HFF-Myc (cell line): Measurements from ENCODE around the gene MEGF9.
"Not testable (repeated sequence)": the region's sequence is repeated elsewhere in the genome, so short reads cannot be mapped to it uniquely, and the experiment has no call there.

Experiments
- DNase-seq: peaks from one replicate; pipeline ENCODE4 v3.0.0-alpha.2; 2011; ENCODE audit warnings: low read depth; ENCODE audit errors: extremely low read depth
- H3K4me3 ChIP-seq: replicated peaks from 2 replicates; pipeline ENCODE4 v1.5.1; 2011; ENCODE audit warnings: low read depth, mild to moderate bottlenecking, control low read depth, low read length
- TF ChIP-seq, protein P1 (sequence below): IDR thresholded peaks from 2 replicates; pipeline ENCODE4 v1.5.1; 2012; ENCODE audit warnings: mild to moderate bottlenecking, low read depth, low read length, control low read depth; ENCODE audit errors: missing control alignments

Gene MEGF9

DNA sequence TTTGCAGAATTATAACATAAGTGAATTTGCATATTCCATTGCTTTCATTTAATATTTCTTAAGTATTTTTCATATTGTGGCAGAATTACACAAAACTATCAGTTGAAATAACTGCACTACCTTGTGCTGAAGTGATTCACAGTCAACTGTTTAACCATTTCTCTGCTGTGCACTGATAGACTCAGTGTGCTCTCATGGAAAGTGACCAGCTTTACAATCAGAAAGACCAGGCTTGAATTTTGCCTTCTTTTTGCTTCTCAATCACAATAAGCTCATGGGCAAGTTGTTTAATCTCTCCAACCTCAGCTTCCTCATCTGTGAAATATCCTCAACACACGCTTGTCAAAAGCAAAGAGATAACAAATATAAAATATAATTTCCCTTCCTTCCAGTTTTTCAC, 152.6 kb downstream of the MEGF9 start:
- H3K4me3 ChIP-seq: no peak overlapping the region
- no peak for DNase-seq
- TF ChIP-seq, protein P1, sequence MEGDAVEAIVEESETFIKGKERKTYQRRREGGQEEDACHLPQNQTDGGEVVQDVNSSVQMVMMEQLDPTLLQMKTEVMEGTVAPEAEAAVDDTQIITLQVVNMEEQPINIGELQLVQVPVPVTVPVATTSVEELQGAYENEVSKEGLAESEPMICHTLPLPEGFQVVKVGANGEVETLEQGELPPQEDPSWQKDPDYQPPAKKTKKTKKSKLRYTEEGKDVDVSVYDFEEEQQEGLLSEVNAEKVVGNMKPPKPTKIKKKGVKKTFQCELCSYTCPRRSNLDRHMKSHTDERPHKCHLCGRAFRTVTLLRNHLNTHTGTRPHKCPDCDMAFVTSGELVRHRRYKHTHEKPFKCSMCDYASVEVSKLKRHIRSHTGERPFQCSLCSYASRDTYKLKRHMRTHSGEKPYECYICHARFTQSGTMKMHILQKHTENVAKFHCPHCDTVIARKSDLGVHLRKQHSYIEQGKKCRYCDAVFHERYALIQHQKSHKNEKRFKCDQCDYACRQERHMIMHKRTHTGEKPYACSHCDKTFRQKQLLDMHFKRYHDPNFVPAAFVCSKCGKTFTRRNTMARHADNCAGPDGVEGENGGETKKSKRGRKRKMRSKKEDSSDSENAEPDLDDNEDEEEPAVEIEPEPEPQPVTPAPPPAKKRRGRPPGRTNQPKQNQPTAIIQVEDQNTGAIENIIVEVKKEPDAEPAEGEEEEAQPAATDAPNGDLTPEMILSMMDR: no peak

DNA sequence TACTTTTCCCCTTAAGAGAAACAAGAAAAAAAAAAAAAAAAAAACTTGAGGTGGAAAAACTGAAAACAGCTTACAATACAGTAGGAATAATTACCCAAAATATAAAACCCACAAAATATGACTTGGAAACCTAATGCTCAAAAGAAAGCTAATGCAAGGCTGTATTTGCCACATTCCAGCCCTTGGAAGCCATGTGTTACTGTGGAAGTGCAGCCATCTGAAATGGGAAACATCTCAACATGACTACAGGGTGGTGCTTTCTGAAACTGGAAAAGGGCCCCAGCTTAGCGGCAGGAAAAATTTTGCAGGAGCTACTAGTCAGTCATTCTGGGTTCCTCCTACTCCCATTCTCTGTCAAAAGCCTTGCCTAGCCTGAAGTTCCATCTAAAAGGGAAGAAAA, 154.7 kb downstream of the MEGF9 start:
- TF ChIP-seq, protein P1: no peak
- no peak overlapping the region for H3K4me3 ChIP-seq
- no peak for DNase-seq

DNA sequence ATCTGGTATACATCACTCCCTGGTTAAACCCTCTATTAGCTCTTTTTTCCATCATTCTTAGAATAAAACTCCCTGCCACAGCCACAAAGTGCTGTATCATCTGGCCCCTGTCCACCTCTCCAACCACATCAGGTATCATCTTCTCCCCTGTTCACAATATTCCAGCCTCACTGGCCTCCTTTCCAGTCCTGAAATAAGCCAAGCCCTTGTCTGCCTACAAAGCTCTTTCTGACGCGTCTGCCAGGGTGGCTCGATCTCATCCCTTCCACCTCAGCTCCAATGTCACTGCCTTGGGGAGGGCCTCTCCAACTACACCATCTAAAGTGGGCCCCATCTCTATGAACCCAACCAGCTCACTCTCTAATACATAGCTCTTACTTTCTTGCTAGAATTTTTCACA, 155.8 kb downstream of the MEGF9 start:
- TF ChIP-seq, protein P1: no peak
- H3K4me3 ChIP-seq: no peak overlapping the region

DNA sequence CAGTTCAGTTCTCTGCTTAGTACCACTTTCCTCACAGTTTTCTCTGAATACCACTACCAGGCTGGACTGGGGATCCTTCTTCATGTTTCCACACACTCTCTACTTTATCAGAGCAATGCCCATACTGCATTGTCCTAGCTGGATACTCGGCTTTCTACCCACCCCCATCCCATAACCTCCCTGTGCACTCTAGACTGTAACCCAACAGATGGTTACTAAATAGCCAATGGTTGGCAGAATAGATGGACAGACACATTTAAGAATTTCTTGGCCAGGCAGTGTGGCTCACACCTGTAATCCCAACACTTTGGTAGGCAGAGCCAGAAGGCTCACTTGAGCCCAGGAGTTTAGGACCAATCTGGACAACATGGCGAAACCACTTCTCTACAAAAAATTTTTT, 157.1 kb downstream of the MEGF9 start:
- TF ChIP-seq, protein P1: no peak
- DNase-seq: no peak
- H3K4me3 ChIP-seq: no peak overlapping the region

More for the DNA sequence above, 155.8 kb downstream of the MEGF9 start:
- no peak for DNase-seq

DNA sequence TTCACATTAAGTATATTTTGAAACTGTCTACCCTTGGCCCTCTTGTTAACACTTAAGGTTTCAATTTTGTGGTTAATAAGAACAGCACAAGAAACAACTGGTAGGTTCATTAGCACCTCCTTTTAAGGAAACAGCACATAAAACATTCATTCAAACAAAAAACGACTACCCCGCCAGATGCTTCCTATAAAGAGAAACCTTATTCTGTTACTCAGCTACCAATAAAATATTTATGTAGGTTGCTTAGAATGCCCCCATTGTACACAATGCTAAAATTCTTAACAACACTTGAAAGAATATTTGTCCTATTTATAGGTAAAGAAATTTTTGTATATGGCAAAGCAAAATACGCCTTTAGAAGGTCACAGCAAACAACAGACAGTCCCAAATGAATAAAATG, 157.5 kb downstream of the MEGF9 start:
- TF ChIP-seq, protein P1: no peak
- no peak overlapping the region for H3K4me3 ChIP-seq
- DNase-seq: no peak

DNA sequence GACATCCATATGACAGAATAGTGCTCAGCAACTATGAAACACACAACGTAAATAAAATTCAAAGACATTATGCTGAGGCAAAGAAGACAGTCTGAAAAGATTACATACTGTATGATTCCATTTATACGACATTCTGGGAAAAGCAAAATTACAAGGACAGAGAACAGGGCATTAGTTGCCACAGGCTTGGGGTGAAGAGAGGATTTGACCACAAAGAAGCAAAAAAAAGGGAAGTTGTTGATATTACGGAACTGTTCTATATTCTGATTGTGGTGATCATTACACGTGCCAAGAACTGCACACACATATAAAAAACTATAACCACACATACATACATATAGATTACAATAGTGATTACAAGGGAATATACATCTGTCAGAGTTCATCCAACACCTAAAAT, 158.4 kb downstream of the MEGF9 start:
- no peak for DNase-seq
- H3K4me3 ChIP-seq: no peak overlapping the region
- TF ChIP-seq, protein P1: no peak

DNA sequence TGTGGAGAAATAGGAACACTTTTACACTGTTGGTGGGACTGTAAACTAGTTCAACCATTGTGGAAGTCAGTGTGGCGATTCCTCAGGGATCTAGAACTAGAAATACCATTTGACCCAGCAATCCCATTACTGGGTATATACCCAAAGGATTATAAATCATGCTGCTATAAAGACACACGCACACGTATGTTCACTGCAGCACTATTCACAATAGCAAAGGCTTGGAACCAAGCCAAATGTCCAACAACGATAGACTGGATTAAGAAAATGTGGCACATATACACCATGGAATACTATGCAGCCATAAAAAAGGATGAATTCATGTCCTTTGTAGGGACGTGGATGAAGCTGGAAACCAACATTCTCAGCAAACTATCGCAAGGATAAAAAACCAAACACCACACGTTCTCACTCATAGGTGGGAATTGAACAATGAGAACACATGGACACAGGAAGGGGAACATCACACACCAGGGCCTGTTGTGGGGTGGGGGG, 162.0 kb downstream of the MEGF9 start:
- H3K4me3 ChIP-seq, DNase-seq: not testable (repeated sequence)
